Heart left ventricle (tissue), 13 donors: ENCODE data around the gene CEP170B.
"Not testable (repeated sequence)": the region's sequence is repeated elsewhere in the genome, so short reads cannot be mapped to it uniquely, and the experiment has no call there.

Experiments
- POLR2A ChIP-seq, 2 donors: fragments of 450-650 bp; IDR thresholded peaks; one replicate each; pipeline ENCODE4 v1.6.1; 2017; ENCODE audit warnings: antibody characterized with exemption in 2 of 2, mild to moderate bottlenecking in 2 of 2, moderate library complexity in 2 of 2
- TF ChIP-seq, protein P1 (sequence below), 12 donors: fragments of 200-600 bp; sonication (generic) in 4 of 12; IDR thresholded peaks; one replicate each; pipeline versions ENCODE4 v1.5.0 to v1.8.0; 2018 to 2022; ENCODE audit warnings: antibody characterized with exemption in 12 of 12, mild to moderate bottlenecking in 5 of 12
- donor health status: ischemic (EF 13 %, LVEDD 7.1; RV severe dilation, severe dysfunction).
- donor health status: DM: no; HTN: yes; CAD: no.
- donor health status: DM: no; HTN: no; CAD: no.
- donor health status: ischemic (EF 25% LVEDD 6.9; RV normal size, moderate dysfunction).
- donor health status: ischemic (EF 25% LVEDD 5.7; RV mildly dilated, moderate dysfunction).
- donor health status: ischemic (EF 35%, LVEDD 5.7; RV mildly dilated, moderate dysfunction).
- donor health status: nonischemic (EF 11% LVEDD 7.7; RV severe dilation, severe dysfunction).
- donor health status: DM: yes; HTN: yes; CAD: no.
- donor health status: PGD.
- donor health status: ischemic (EF 29% LVEDD 5.4; RV normal size, mild dysfunction).
- donor health status: nonischemic (EF 23%, LVEDD 6.1; RV moderate dilation, normal function).

DNA sequence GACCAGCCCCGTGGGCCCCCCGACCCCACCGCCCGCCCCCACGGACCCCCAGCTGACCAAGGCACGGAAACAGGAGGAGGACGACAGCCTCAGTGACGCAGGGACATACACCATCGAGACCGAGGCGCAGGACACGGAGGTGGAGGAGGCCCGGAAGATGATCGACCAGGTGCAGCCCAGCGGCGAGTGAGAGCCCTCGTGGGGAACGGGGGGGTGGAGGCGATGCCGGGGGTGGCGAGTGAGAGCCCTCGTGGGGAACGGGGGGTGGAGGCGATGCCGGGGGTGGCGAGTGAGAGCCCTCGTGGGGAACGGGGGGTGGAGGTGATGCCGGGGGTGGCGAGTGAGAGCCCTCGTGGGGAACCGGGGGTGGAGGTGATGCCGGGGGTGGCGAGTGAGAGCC lies 19.3 kb downstream of the CEP170B start:
- TF ChIP-seq, protein P1, sequence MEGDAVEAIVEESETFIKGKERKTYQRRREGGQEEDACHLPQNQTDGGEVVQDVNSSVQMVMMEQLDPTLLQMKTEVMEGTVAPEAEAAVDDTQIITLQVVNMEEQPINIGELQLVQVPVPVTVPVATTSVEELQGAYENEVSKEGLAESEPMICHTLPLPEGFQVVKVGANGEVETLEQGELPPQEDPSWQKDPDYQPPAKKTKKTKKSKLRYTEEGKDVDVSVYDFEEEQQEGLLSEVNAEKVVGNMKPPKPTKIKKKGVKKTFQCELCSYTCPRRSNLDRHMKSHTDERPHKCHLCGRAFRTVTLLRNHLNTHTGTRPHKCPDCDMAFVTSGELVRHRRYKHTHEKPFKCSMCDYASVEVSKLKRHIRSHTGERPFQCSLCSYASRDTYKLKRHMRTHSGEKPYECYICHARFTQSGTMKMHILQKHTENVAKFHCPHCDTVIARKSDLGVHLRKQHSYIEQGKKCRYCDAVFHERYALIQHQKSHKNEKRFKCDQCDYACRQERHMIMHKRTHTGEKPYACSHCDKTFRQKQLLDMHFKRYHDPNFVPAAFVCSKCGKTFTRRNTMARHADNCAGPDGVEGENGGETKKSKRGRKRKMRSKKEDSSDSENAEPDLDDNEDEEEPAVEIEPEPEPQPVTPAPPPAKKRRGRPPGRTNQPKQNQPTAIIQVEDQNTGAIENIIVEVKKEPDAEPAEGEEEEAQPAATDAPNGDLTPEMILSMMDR (IDR thresholded peaks at IDR 0.05): not testable (repeated sequence)
- not testable (repeated sequence) for TF ChIP-seq POLR2A (IDR thresholded peaks at IDR 0.05)
